HCT116 (cell line): ENCODE results near the gene LUM. TPM values are rescaled to one million over a fixed set of nuclear protein-coding genes. Genes with fewer than 3 reads are reported as not detected.

Source experiments
- ATAC-seq: fragments of 200-7000 bp; cut with Tn5 transposase; 2 replicates; pipeline ENCODE4 v1.9.1; 2020; ENCODE audit warnings: mild to moderate bottlenecking, moderate library complexity
- BruUV-seq: library from RNA; stranded (reverse); fragments of 400-500 nt; replicated peaks from 2 replicates; lab custom pipeline; 2021; lab: Mats Ljungman, UMichigan
- CTCF ChIA-PET: fragments of 300-600 bp; sonication (Branson Sonifier 250); formaldehyde crosslinking; loops from one replicate; lab custom pipeline; 2021; ENCODE audit warnings: antibody characterized with exemption; lab: Charles Lee
- POLR2A ChIA-PET: fragments of 300-600, 350-600 bp; sonication (Branson Sonifier 250); formaldehyde crosslinking; loops from one replicate; lab custom pipeline; 2021; ENCODE audit warnings: antibody characterized with exemption; lab: Charles Lee
- RAD21 ChIA-PET, 2 experiments: fragments of 300-600 bp; sonication (Branson Sonifier 250); formaldehyde crosslinking; loops; one replicate each; lab custom pipeline; 2023; ENCODE audit warnings: low total read pairs in 2 of 2; ENCODE audit not compliant: uncharacterized antibody in 2 of 2, unreplicated experiment in 2 of 2, low non-redundant PET in 1 of 2; lab: Charles Lee
- DNase-seq: peaks from one replicate; pipeline ENCODE4 v3.0.0-alpha.2; 2010; ENCODE audit warnings: low read depth, low spot score
- H2AFZ ChIP-seq: fragments of 200-600 bp; shearing (Covaris generic), sonication (generic); 2 replicates; pipeline ENCODE4 v1.6.1; 2017; ENCODE audit warnings: low read depth, mixed run types, mixed read lengths, antibody characterized with exemption, low read length; ENCODE audit not compliant: poor library complexity, severe bottlenecking
- H3K27ac ChIP-seq: 2 replicates; pipeline ENCODE4 v1.5.1; 2012; ENCODE audit warnings: low read depth, low read length
- H3K27me3 ChIP-seq: fragments of 200-600 bp; sonication (generic); 2 replicates; pipeline ENCODE4 v1.6.1; 2016; ENCODE audit warnings: mixed run types, low read length, mixed read lengths; ENCODE audit not compliant: insufficient read depth
- H3K36me3 ChIP-seq, 2 experiments: fragments of 200-500 bp in 1 of 2; fragments of 200-600 bp in 1 of 2; sonication (Bioruptor generic) in 1 of 2; sonication (generic) in 1 of 2; 2 replicates each; pipeline versions ENCODE4 v1.5.1 to v1.6.1; 2014 to 2016; ENCODE audit warnings: low read length in 2 of 2, inconsistent platforms in 1 of 2, mixed read lengths in 1 of 2, mixed run types in 1 of 2; ENCODE audit not compliant: insufficient read depth in 2 of 2, control insufficient read depth in 1 of 2
- H3K4me1 ChIP-seq, 2 experiments: fragments of 200-600 bp in 1 of 2; sonication (generic) in 1 of 2; 2 replicates each; pipeline versions ENCODE4 v1.5.1 to v1.6.1; 2012 to 2017; ENCODE audit warnings: low read length in 2 of 2, inconsistent platforms in 1 of 2, mild to moderate bottlenecking in 1 of 2, mixed read lengths in 1 of 2, mixed run types in 1 of 2, moderate library complexity in 1 of 2; ENCODE audit not compliant: insufficient read depth in 2 of 2, control insufficient read depth in 1 of 2
- H3K4me2 ChIP-seq: fragments of 200-600 bp; sonication (generic); 2 replicates; pipeline ENCODE4 v1.6.1; 2017; ENCODE audit warnings: mixed run types, low read length, mixed read lengths
- H3K4me3 ChIP-seq, 2 experiments: fragments of 200-600 bp in 1 of 2; sonication (generic) in 1 of 2; replicated peaks in 1 of 2; 2 replicates each; pipeline ENCODE4 v1.5.1; 2011 to 2016; ENCODE audit warnings: low read length in 2 of 2, control low read depth in 1 of 2, low read depth in 1 of 2, mild to moderate bottlenecking in 1 of 2, mixed read lengths in 1 of 2, mixed run types in 1 of 2
- H3K79me2 ChIP-seq: fragments of 200-600 bp; sonication (generic); 2 replicates; pipeline ENCODE4 v1.6.1; 2017; ENCODE audit warnings: mild to moderate bottlenecking, mixed run types, low read length, moderate library complexity, mixed read lengths; ENCODE audit not compliant: insufficient read depth
- H3K9ac ChIP-seq: fragments of 200-600 bp; sonication (generic); 2 replicates; pipeline ENCODE4 v1.6.1; 2016; ENCODE audit warnings: low read length, mixed read lengths
- H3K9me2 ChIP-seq: fragments of 200-600 bp; sonication (generic), shearing (Covaris generic); 2 replicates; pipeline ENCODE4 v1.6.1; 2017; ENCODE audit warnings: mixed run types, mild to moderate bottlenecking, moderate library complexity; ENCODE audit not compliant: insufficient read depth
- H3K9me3 ChIP-seq, 2 experiments: fragments of 200-500 bp in 1 of 2; fragments of 200-600 bp in 1 of 2; sonication (Bioruptor generic) in 1 of 2; sonication (generic) in 1 of 2; 2 replicates each; pipeline ENCODE4 v1.6.1; 2014 to 2017; ENCODE audit warnings: low read length in 2 of 2, mixed read lengths in 2 of 2, inconsistent platforms in 1 of 2, low read depth in 1 of 2, mild to moderate bottlenecking in 1 of 2, mixed run types in 1 of 2, moderate library complexity in 1 of 2; ENCODE audit not compliant: control insufficient read depth in 1 of 2, insufficient read depth in 1 of 2
- H4K20me1 ChIP-seq: fragments of 200-600 bp; sonication (generic), shearing (Covaris generic); 2 replicates; pipeline ENCODE4 v1.6.1; 2017; ENCODE audit warnings: mixed run types, mild to moderate bottlenecking, moderate library complexity; ENCODE audit not compliant: insufficient read depth
- EGR1 ChIP-seq: IDR thresholded peaks from 2 replicates; pipeline ENCODE4 v1.6.1; 2012; ENCODE audit warnings: low read depth
- ELF1 ChIP-seq: IDR thresholded peaks from 2 replicates; pipeline ENCODE4 v1.6.1; 2012; ENCODE audit warnings: low read depth, borderline replicate concordance
- EZH2 ChIP-seq: fragments of 200-600 bp; sonication (generic); IDR thresholded peaks from 2 replicates; pipeline ENCODE4 v1.6.1; 2017; ENCODE audit warnings: antibody characterized with exemption, mixed run types
- FOSL1 ChIP-seq: IDR thresholded peaks from 2 replicates; pipeline ENCODE4 v1.6.1; 2012; ENCODE audit warnings: low read depth
- JUND ChIP-seq: IDR thresholded peaks from 2 replicates; pipeline ENCODE4 v1.6.1; 2012
- POLR2A ChIP-seq: IDR thresholded peaks from 2 replicates; pipeline ENCODE4 v1.7.0; 2011; ENCODE audit warnings: borderline replicate concordance; ENCODE audit not compliant: insufficient read depth, insufficient read length; ENCODE audit errors: extremely low read depth
- RAD21 ChIP-seq: IDR thresholded peaks from 2 replicates; pipeline ENCODE4 v1.6.1; 2012; ENCODE audit warnings: low read depth, mild to moderate bottlenecking
- SRF ChIP-seq: IDR thresholded peaks from 2 replicates; pipeline ENCODE4 v1.6.1; 2012; ENCODE audit warnings: low read depth
- TCF7L2 ChIP-seq: IDR thresholded peaks from 2 replicates; pipeline ENCODE4 v1.7.0; 2011; ENCODE audit warnings: borderline replicate concordance, inconsistent platforms; ENCODE audit not compliant: insufficient read depth, insufficient read length; ENCODE audit errors: extremely low read depth
- ZNF274 ChIP-seq: fragments of 200-500 bp; sonication (Bioruptor generic); IDR thresholded peaks from 2 replicates; pipeline ENCODE4 v1.6.1; 2014; ENCODE audit warnings: mild to moderate bottlenecking, low read depth, low read length, inconsistent platforms
- intact Hi-C: fragments of 100-400 bp; cut with micrococcal nuclease; formaldehyde crosslinking; loops from 2 replicates; pipeline ENCODE4 v1.10.0; 2022
- total RNA-seq: library from RNA; stranded (reverse); gene quantifications from one replicate; pipeline ENCODE4 v1.2.1, GENCODE V29; 2021; ENCODE audit not compliant: unreplicated experiment
- TF ChIP-seq, protein P1 (sequence below): IDR thresholded peaks from 2 replicates; pipeline ENCODE4 v1.6.1; 2012
- TF ChIP-seq, protein P2 (sequence below), 3 experiments: fragments of 200-600 bp in 1 of 3; sonication (generic) in 1 of 3; IDR thresholded peaks in 2 of 3; conservative IDR thresholded peaks in 1 of 3; 2 replicates each; pipeline ENCODE4 v1.5.1; 2012 to 2017; ENCODE audit warnings: low read depth in 2 of 3, low read length in 2 of 3, antibody characterized with exemption in 1 of 3, borderline replicate concordance in 1 of 3, control low read depth in 1 of 3, mild to moderate bottlenecking in 1 of 3, mixed read lengths in 1 of 3, mixed run types in 1 of 3, moderate library complexity in 1 of 3; ENCODE audit not compliant: insufficient read depth in 1 of 3
- TF ChIP-seq, protein P3 (sequence below): IDR thresholded peaks from 2 replicates; pipeline ENCODE4 v1.6.1; 2012
- TF ChIP-seq, protein P4 (sequence below): IDR thresholded peaks from 2 replicates; pipeline ENCODE4 v1.6.1; 2011; ENCODE audit warnings: mild to moderate bottlenecking, low read length, moderate library complexity; ENCODE audit not compliant: insufficient replicate concordance; ENCODE audit errors: extremely low read depth

Gene LUM
- total RNA-seq, 1 experiment from 2014 or later: 0.69 TPM

DNA sequence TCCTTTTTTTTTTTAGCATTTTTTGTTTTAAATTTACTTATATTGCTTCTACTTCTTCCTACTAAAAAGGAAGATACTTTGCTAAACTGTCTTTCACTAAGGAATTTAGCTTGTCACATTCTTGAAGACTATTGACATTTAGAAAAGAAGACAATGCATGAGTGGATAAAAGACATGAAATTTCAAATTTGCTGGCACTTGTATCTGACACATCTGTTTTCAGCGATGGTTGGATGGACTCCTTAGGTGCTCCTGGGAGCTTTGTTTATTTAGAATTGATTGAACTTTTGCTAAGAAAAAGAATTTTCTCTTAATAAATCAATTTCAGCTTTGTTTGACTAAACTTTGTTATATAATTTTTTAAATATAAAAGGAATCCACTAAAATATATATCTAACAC is 50.2 kb downstream of the LUM start:
- H3K27ac ChIP-seq: no peak overlapping the region
- ChIA-PET POLR2A (no interaction called here), CTCF (no interaction called here), RAD21 (no interaction called here)
- no peak overlapping the region for H3K9ac ChIP-seq
- H3K27me3 ChIP-seq: no peaks in the 10 kb centered on the region
- H4K20me1 ChIP-seq: no peaks in the 10 kb centered on the region
- no peaks in the 10 kb centered on the region for H3K79me2 ChIP-seq
- no peak overlapping the region for H3K4me3 ChIP-seq
- H3K9me2 ChIP-seq: 0 out of 2 replicates have a peak, but pooled peaks cover 3% of the 10 kb centered on the region
- H3K9me3 ChIP-seq: no peaks in the 10 kb centered on the region
- H3K4me2 ChIP-seq: no peak overlapping the region
- H3K36me3 ChIP-seq: no peaks in the 10 kb centered on the region
- no peaks in the 10 kb centered on the region for H3K4me1 ChIP-seq
- DNase-seq (no peak), ATAC-seq (no peak)
- TF ChIP-seq, protein P1, sequence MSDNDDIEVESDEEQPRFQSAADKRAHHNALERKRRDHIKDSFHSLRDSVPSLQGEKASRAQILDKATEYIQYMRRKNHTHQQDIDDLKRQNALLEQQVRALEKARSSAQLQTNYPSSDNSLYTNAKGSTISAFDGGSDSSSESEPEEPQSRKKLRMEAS: no peak
- TF ChIP-seq TCF7L2 (no peak), JUND (no peak), RAD21 (no peak), EZH2 (no peak), FOSL1 (no peak), SRF (no peak), ZNF274 (no peak), EGR1 (no peak), POLR2A (no peak), ELF1 (no peak)
- TF ChIP-seq, protein P2, sequence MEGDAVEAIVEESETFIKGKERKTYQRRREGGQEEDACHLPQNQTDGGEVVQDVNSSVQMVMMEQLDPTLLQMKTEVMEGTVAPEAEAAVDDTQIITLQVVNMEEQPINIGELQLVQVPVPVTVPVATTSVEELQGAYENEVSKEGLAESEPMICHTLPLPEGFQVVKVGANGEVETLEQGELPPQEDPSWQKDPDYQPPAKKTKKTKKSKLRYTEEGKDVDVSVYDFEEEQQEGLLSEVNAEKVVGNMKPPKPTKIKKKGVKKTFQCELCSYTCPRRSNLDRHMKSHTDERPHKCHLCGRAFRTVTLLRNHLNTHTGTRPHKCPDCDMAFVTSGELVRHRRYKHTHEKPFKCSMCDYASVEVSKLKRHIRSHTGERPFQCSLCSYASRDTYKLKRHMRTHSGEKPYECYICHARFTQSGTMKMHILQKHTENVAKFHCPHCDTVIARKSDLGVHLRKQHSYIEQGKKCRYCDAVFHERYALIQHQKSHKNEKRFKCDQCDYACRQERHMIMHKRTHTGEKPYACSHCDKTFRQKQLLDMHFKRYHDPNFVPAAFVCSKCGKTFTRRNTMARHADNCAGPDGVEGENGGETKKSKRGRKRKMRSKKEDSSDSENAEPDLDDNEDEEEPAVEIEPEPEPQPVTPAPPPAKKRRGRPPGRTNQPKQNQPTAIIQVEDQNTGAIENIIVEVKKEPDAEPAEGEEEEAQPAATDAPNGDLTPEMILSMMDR (IDR thresholded peaks at IDR 0.05 in 2 of 3, conservative IDR thresholded peaks at IDR 0.05 in 1 of 3; ENCODE audit: borderline replicate concordance in 1 of 3, insufficient read depth in 1 of 3, low read depth in 2 of 3, low read length in 2 of 3): no peak
- TF ChIP-seq, protein P3, sequence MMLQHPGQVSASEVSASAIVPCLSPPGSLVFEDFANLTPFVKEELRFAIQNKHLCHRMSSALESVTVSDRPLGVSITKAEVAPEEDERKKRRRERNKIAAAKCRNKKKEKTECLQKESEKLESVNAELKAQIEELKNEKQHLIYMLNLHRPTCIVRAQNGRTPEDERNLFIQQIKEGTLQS: no peak
- TF ChIP-seq, protein P4, sequence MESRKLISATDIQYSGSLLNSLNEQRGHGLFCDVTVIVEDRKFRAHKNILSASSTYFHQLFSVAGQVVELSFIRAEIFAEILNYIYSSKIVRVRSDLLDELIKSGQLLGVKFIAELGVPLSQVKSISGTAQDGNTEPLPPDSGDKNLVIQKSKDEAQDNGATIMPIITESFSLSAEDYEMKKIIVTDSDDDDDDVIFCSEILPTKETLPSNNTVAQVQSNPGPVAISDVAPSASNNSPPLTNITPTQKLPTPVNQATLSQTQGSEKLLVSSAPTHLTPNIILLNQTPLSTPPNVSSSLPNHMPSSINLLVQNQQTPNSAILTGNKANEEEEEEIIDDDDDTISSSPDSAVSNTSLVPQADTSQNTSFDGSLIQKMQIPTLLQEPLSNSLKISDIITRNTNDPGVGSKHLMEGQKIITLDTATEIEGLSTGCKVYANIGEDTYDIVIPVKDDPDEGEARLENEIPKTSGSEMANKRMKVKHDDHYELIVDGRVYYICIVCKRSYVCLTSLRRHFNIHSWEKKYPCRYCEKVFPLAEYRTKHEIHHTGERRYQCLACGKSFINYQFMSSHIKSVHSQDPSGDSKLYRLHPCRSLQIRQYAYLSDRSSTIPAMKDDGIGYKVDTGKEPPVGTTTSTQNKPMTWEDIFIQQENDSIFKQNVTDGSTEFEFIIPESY: no peak
- no peak overlapping the region for H2AFZ ChIP-seq
- no TSS peak for BruUV-seq
- intact Hi-C loops: no loop called here
